Neural cell (in vitro differentiated cells): ENCODE measurements around the gene CUL2.

Experiments
- CTCF ChIP-seq: fragments of 450-650 bp; IDR thresholded peaks from 2 replicates; pipeline ENCODE4 v1.5.1; 2014; ENCODE audit warnings: antibody characterized with exemption, mild to moderate bottlenecking, moderate library complexity; ENCODE audit not compliant: poor library complexity, severe bottlenecking
- EP300 ChIP-seq: fragments of 450-650 bp; conservative IDR thresholded peaks from 2 replicates; pipeline ENCODE4 v1.6.1; 2014; ENCODE audit warnings: antibody characterized with exemption, mild to moderate bottlenecking, moderate library complexity; ENCODE audit not compliant: poor library complexity, severe bottlenecking
- EZH2 ChIP-seq: fragments of 200-600, 300-800 bp; shearing (Covaris generic), sonication (generic); IDR thresholded peaks from 2 replicates; pipeline ENCODE4 v1.6.1; 2014; ENCODE audit warnings: antibody characterized with exemption, low read length, borderline replicate concordance, mild to moderate bottlenecking; ENCODE audit not compliant: insufficient read depth, poor library complexity, severe bottlenecking
- MXI1 ChIP-seq: fragments of 450-650 bp; conservative IDR thresholded peaks from 2 replicates; pipeline ENCODE4 v1.6.1; 2014; ENCODE audit warnings: antibody characterized with exemption, mild to moderate bottlenecking; ENCODE audit not compliant: poor library complexity, severe bottlenecking
- POLR2AphosphoS5 ChIP-seq: IDR thresholded peaks from 2 replicates; pipeline ENCODE4 v1.6.1; 2012
- RAD21 ChIP-seq: fragments of 450-650 bp; conservative IDR thresholded peaks from 2 replicates; pipeline ENCODE4 v1.6.1; 2014; ENCODE audit warnings: antibody characterized with exemption, mild to moderate bottlenecking, moderate library complexity
- TAF1 ChIP-seq: IDR thresholded peaks from 2 replicates; pipeline ENCODE4 v1.6.1; 2012; ENCODE audit warnings: low read depth

- TF ChIP-seq CTCF (no peak), POLR2AphosphoS5 (no peak), TAF1 (no peak), RAD21 (no peak), EZH2 (no peak), MXI1 (no peak), EP300 (no peak)
Measured at GRCh38 chr10:34964166-34964800, 125.9 kb downstream of the CUL2 start.
